Progenitor cell of endocrine pancreas (in vitro differentiated cells): Measurements from ENCODE around the gene CYP2W1. TPM values are rescaled to one million over a fixed set of nuclear protein-coding genes. Genes with fewer than 3 reads are reported as not detected.
A peak's percentile ranks its signal among the peaks of the same experiment; 100 is the strongest.

Experiments
- DNase-seq: peaks from one replicate; pipeline ENCODE4 v3.0.0; 2021; ENCODE audit warnings: low spot score; ENCODE audit not compliant: unreplicated experiment
- H3K27ac Mint-ChIP-seq: 2 replicates; pipeline ENCODE4 v1.8.0; 2021; ENCODE audit warnings: mild to moderate bottlenecking, moderate library complexity, mixed read lengths
- H3K27me3 Mint-ChIP-seq: 2 replicates; pipeline ENCODE4 v1.8.0; 2021; ENCODE audit warnings: mixed read lengths
- H3K36me3 Mint-ChIP-seq: 2 replicates; pipeline ENCODE4 v1.8.0; 2022; ENCODE audit warnings: mixed read lengths; ENCODE audit not compliant: insufficient read depth
- H3K4me1 Mint-ChIP-seq: 2 replicates; pipeline ENCODE4 v1.8.0; 2021; ENCODE audit warnings: low read depth, mixed read lengths
- H3K4me3 Mint-ChIP-seq: 2 replicates; pipeline ENCODE4 v1.8.0; 2021; ENCODE audit warnings: low read depth, mild to moderate bottlenecking, moderate library complexity, mixed read lengths
- H3K9me3 Mint-ChIP-seq: 2 replicates; pipeline ENCODE4 v1.8.0; 2021; ENCODE audit warnings: low read depth, mixed read lengths
- total RNA-seq: library from RNA; stranded (reverse); gene quantifications from 2 replicates; pipeline ENCODE4 v1.2.1, GENCODE V29; 2021
- TF ChIP-seq, protein P1 (sequence below): fragments of 200-600 bp; sonication (generic); IDR thresholded peaks from one replicate; pipeline ENCODE4 v1.5.0; 2021; ENCODE audit warnings: antibody characterized with exemption, mild to moderate bottlenecking; ENCODE audit not compliant: unreplicated experiment

CYP2W1 gene
- total RNA-seq, 1 donor from 2014 or later = 1.2 TPM

- Mint-ChIP-seq H3K4me3 (peak overlapping the region; percentile 87), H3K4me1 (peaks cover 34% of the 10 kb centered on the region), H3K9me3 (no peaks in the 10 kb centered on the region), H3K36me3 (peaks cover under 1% of the 10 kb centered on the region), H3K27me3 (no peaks in the 10 kb centered on the region), H3K27ac (peak overlapping the region; percentile 98)
- TF ChIP-seq, protein P1, sequence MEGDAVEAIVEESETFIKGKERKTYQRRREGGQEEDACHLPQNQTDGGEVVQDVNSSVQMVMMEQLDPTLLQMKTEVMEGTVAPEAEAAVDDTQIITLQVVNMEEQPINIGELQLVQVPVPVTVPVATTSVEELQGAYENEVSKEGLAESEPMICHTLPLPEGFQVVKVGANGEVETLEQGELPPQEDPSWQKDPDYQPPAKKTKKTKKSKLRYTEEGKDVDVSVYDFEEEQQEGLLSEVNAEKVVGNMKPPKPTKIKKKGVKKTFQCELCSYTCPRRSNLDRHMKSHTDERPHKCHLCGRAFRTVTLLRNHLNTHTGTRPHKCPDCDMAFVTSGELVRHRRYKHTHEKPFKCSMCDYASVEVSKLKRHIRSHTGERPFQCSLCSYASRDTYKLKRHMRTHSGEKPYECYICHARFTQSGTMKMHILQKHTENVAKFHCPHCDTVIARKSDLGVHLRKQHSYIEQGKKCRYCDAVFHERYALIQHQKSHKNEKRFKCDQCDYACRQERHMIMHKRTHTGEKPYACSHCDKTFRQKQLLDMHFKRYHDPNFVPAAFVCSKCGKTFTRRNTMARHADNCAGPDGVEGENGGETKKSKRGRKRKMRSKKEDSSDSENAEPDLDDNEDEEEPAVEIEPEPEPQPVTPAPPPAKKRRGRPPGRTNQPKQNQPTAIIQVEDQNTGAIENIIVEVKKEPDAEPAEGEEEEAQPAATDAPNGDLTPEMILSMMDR = no peak
- DNase-seq = no peak
These were observed 6.1 kb upstream of the CYP2W1 start for GRCh38 chr7:976901-977325.

DNA sequence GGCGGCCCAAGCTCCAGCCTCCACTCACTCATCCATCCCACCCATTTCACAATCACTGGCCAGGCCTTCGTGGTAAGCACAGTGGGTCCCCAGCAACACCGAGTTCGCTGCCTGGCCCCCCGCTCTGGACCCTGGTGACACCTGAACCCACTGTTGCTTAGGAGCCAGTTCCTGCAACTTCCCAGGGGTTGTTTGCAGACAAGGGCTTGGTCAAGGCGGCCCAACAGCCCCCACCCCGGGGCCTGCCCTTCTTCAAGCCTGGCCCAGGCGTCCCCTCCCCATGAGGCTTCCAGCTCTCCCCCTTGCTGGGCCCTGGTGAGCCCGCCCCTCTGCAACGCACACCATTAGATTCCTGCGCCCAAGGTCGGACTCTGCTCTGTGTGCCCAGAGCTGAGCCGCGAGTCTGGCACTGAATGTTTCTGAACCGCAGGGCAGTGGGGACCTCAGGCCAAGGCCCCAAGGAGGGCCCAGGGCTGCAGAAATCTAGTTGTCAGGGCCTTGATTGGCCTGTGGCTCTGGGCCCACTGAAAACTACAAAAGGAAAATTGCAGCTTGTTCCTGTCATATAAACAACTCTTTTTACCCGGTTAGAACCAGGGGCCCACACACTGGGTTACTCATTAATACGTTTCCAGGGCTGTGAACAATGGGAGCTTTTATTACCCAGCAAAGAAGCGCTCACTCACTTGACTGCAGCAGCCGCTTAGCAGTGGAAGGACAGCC is 5.5 kb upstream of the CYP2W1 start:
- peak; percentile 61 for DNase-seq
- H3K9me3 Mint-ChIP-seq = no peaks in the 10 kb centered on the region
- no peaks in the 10 kb centered on the region for H3K36me3 Mint-ChIP-seq
- H3K4me1 Mint-ChIP-seq = peaks cover 34% of the 10 kb centered on the region
- no peaks in the 10 kb centered on the region for H3K27me3 Mint-ChIP-seq
- peak overlapping the region; percentile 65 for H3K4me3 Mint-ChIP-seq
- H3K27ac Mint-ChIP-seq = peak overlapping the region; percentile 98
- TF ChIP-seq, protein P1 = no peak

GRCh38 chr7:978049-978346 is 5.0 kb upstream of the CYP2W1 start:
- no peaks in the 10 kb centered on the region for H3K36me3 Mint-ChIP-seq
- H3K27ac Mint-ChIP-seq = peak overlapping the region; percentile 98
- DNase-seq = no peak
- H3K27me3 Mint-ChIP-seq = no peaks in the 10 kb centered on the region
- no peaks in the 10 kb centered on the region for H3K9me3 Mint-ChIP-seq
- H3K4me1 Mint-ChIP-seq = peaks cover 34% of the 10 kb centered on the region
- TF ChIP-seq, protein P1 = no peak
- H3K4me3 Mint-ChIP-seq = peak overlapping the region; percentile 65

- Mint-ChIP-seq H3K27ac (peak overlapping the region; percentile 98), H3K4me1 (peaks cover 33% of the 10 kb centered on the region), H3K4me3 (peak overlapping the region; percentile 65), H3K36me3 (no peaks in the 10 kb centered on the region), H3K27me3 (no peaks in the 10 kb centered on the region), H3K9me3 (no peaks in the 10 kb centered on the region)
- DNase-seq = no peak
- TF ChIP-seq, protein P1 = no peak
These were observed 4.4 kb upstream of the CYP2W1 start for GRCh38 chr7:978416-979091.

- Mint-ChIP-seq H3K4me1 (peaks cover 33% of the 10 kb centered on the region), H3K9me3 (no peaks in the 10 kb centered on the region), H3K27ac (peak overlapping the region; percentile 98), H3K27me3 (no peaks in the 10 kb centered on the region), H3K36me3 (no peaks in the 10 kb centered on the region), H3K4me3 (no peak overlapping the region)
- TF ChIP-seq, protein P1 = no peak
- DNase-seq = no peak
These were observed 3.8 kb upstream of the CYP2W1 start for GRCh38 chr7:979151-979550.
